Activated CD4-positive, alpha-beta T cell treated with anti-CD3 and anti-CD28 coated beads, Interleukin-2, amount 50 U/mL, for 48 hours (primary cell): ENCODE measurements around the gene SLCO3A1.

Experiments
- DNase-seq, 2 experiments: peaks; one replicate each; pipeline ENCODE4 v3.0.0-alpha.2; 2020

SLCO3A1 gene

GRCh38 chr15:91862891-91863504 is 9.5 kb downstream of the SLCO3A1 start:
- DNase-seq: no peak

- DNase-seq: no peak
Measured at GRCh38 chr15:91863621-91864255, 10.2 kb downstream of the SLCO3A1 start.

GRCh38 chr15:91864664-91865063 is 11.2 kb downstream of the SLCO3A1 start:
- no peak for DNase-seq

GRCh38 chr15:91865486-91865885 is 12.0 kb downstream of the SLCO3A1 start:
- DNase-seq: no peak

- DNase-seq: no peak
Measured at GRCh38 chr15:91865950-91866349, 12.4 kb downstream of the SLCO3A1 start.

- no peak for DNase-seq
Measured at GRCh38 chr15:91866371-91866905, 12.9 kb downstream of the SLCO3A1 start.

- no peak for DNase-seq
Measured at GRCh38 chr15:91866971-91867372, 13.5 kb downstream of the SLCO3A1 start.

- peak in 1 of 2 experiments; percentile 20 for DNase-seq
Measured at GRCh38 chr15:91867581-91868026, 14.1 kb downstream of the SLCO3A1 start.

- no peak for DNase-seq
Measured at GRCh38 chr15:91870876-91871537, 17.5 kb downstream of the SLCO3A1 start.

- no peak for DNase-seq
Measured at GRCh38 chr15:91871837-91872236, 18.3 kb downstream of the SLCO3A1 start.

GRCh38 chr15:91872356-91873137 is 19.0 kb downstream of the SLCO3A1 start:
- no peak for DNase-seq

- no peak for DNase-seq
Measured at GRCh38 chr15:91873138-91873536, 19.6 kb downstream of the SLCO3A1 start.

GRCh38 chr15:91874171-91874570 is 20.7 kb downstream of the SLCO3A1 start:
- DNase-seq: no peak

GRCh38 chr15:91874992-91875660 is 21.6 kb downstream of the SLCO3A1 start:
- no peak for DNase-seq

GRCh38 chr15:91876187-91876586 is 22.7 kb downstream of the SLCO3A1 start:
- no peak for DNase-seq

GRCh38 chr15:91878319-91878870 is 24.9 kb downstream of the SLCO3A1 start:
- DNase-seq: no peak

- no peak for DNase-seq
Measured at GRCh38 chr15:91879158-91879557, 25.6 kb downstream of the SLCO3A1 start.

- no peak for DNase-seq
Measured at GRCh38 chr15:91880373-91880772, 26.9 kb downstream of the SLCO3A1 start.

- no peak for DNase-seq
Measured at GRCh38 chr15:91881569-91882297, 28.2 kb downstream of the SLCO3A1 start.

- DNase-seq: no peak
Measured at GRCh38 chr15:91882858-91883586, 29.5 kb downstream of the SLCO3A1 start.

GRCh38 chr15:91884606-91885005 is 31.1 kb downstream of the SLCO3A1 start:
- no peak for DNase-seq
